ENCODE measurements around the gene WWOX.

WWOX gene

GRCh38 chr16:78323315-78323714 is 223.9 kb downstream of the WWOX start:
- Histone ChIP-seq H3K27me3 (ENCODE audit: control insufficient read depth, insufficient read depth, low read length) (no peaks in the 10 kb centered on the region), H3K4me1 (ENCODE audit: control insufficient read depth, insufficient read depth, low read length) (peaks cover 27% of the 10 kb centered on the region), H3K9me3 (ENCODE audit: control insufficient read depth, insufficient read depth, low read length) (no peaks in the 10 kb centered on the region), H3K9ac (ENCODE audit: low read depth, low read length) (no peak overlapping the region), H3K36me3 (ENCODE audit: control insufficient read depth, insufficient read depth, low read length) (no peaks in the 10 kb centered on the region), H3K4me3 (ENCODE audit: low read depth, low read length) (no peak overlapping the region)

- Histone ChIP-seq H3K27me3 (ENCODE audit: control insufficient read depth, insufficient read depth, low read length) (no peaks in the 10 kb centered on the region), H3K4me1 (ENCODE audit: control insufficient read depth, insufficient read depth, low read length) (peaks cover 27% of the 10 kb centered on the region), H3K9ac (ENCODE audit: low read depth, low read length) (no peak overlapping the region), H3K4me3 (ENCODE audit: low read depth, low read length) (no peak overlapping the region), H3K36me3 (ENCODE audit: control insufficient read depth, insufficient read depth, low read length) (no peaks in the 10 kb centered on the region), H3K9me3 (ENCODE audit: control insufficient read depth, insufficient read depth, low read length) (no peaks in the 10 kb centered on the region)
Observed at GRCh38 chr16:78324649-78325285, 225.3 kb downstream of the WWOX start.

- peaks cover 27% of the 10 kb centered on the region for H3K4me1 ChIP-seq (ENCODE audit: control insufficient read depth, insufficient read depth, low read length)
- no peaks in the 10 kb centered on the region for H3K27me3 ChIP-seq (ENCODE audit: control insufficient read depth, insufficient read depth, low read length)
- no peak overlapping the region for H3K9ac ChIP-seq (ENCODE audit: low read depth, low read length)
- no peak overlapping the region for H3K4me3 ChIP-seq (ENCODE audit: low read depth, low read length)
- H3K36me3 ChIP-seq (ENCODE audit: control insufficient read depth, insufficient read depth, low read length) = no peaks in the 10 kb centered on the region
- no peaks in the 10 kb centered on the region for H3K9me3 ChIP-seq (ENCODE audit: control insufficient read depth, insufficient read depth, low read length)
Observed at GRCh38 chr16:78325468-78326352, 226.3 kb downstream of the WWOX start.

- Histone ChIP-seq H3K4me1 (ENCODE audit: control insufficient read depth, insufficient read depth, low read length) (peaks cover 22% of the 10 kb centered on the region), H3K9ac (ENCODE audit: low read depth, low read length) (no peak overlapping the region), H3K36me3 (ENCODE audit: control insufficient read depth, insufficient read depth, low read length) (no peaks in the 10 kb centered on the region), H3K27me3 (ENCODE audit: control insufficient read depth, insufficient read depth, low read length) (no peaks in the 10 kb centered on the region), H3K4me3 (ENCODE audit: low read depth, low read length) (no peak overlapping the region), H3K9me3 (ENCODE audit: control insufficient read depth, insufficient read depth, low read length) (no peaks in the 10 kb centered on the region)
Observed at GRCh38 chr16:78326731-78327130, 227.3 kb downstream of the WWOX start.

- H3K4me3 ChIP-seq (ENCODE audit: low read depth, low read length) = no peak overlapping the region
- H3K9ac ChIP-seq (ENCODE audit: low read depth, low read length) = no peak overlapping the region
- no peaks in the 10 kb centered on the region for H3K36me3 ChIP-seq (ENCODE audit: control insufficient read depth, insufficient read depth, low read length)
- H3K9me3 ChIP-seq (ENCODE audit: control insufficient read depth, insufficient read depth, low read length) = no peaks in the 10 kb centered on the region
- no peaks in the 10 kb centered on the region for H3K27me3 ChIP-seq (ENCODE audit: control insufficient read depth, insufficient read depth, low read length)
- H3K4me1 ChIP-seq (ENCODE audit: control insufficient read depth, insufficient read depth, low read length) = peaks cover 5% of the 10 kb centered on the region
Observed at GRCh38 chr16:78331731-78332130, 232.3 kb downstream of the WWOX start.

- Histone ChIP-seq H3K9ac (ENCODE audit: low read depth, low read length) (no peak overlapping the region), H3K9me3 (ENCODE audit: control insufficient read depth, insufficient read depth, low read length) (no peaks in the 10 kb centered on the region), H3K36me3 (ENCODE audit: control insufficient read depth, insufficient read depth, low read length) (no peaks in the 10 kb centered on the region), H3K4me1 (ENCODE audit: control insufficient read depth, insufficient read depth, low read length) (peaks cover 5% of the 10 kb centered on the region), H3K4me3 (ENCODE audit: low read depth, low read length) (no peak overlapping the region), H3K27me3 (ENCODE audit: control insufficient read depth, insufficient read depth, low read length) (no peaks in the 10 kb centered on the region)
Observed at GRCh38 chr16:78333808-78334207, 234.4 kb downstream of the WWOX start.

GRCh38 chr16:78340590-78340989 is 241.1 kb downstream of the WWOX start:
- H3K4me3 ChIP-seq (ENCODE audit: low read depth, low read length) = no peak overlapping the region
- H3K9me3 ChIP-seq (ENCODE audit: control insufficient read depth, insufficient read depth, low read length) = no peaks in the 10 kb centered on the region
- H3K27me3 ChIP-seq (ENCODE audit: control insufficient read depth, insufficient read depth, low read length) = no peaks in the 10 kb centered on the region
- no peaks in the 10 kb centered on the region for H3K4me1 ChIP-seq (ENCODE audit: control insufficient read depth, insufficient read depth, low read length)
- H3K36me3 ChIP-seq (ENCODE audit: control insufficient read depth, insufficient read depth, low read length) = no peaks in the 10 kb centered on the region
- H3K9ac ChIP-seq (ENCODE audit: low read depth, low read length) = no peak overlapping the region

- H3K4me1 ChIP-seq (ENCODE audit: control insufficient read depth, insufficient read depth, low read length) = no peaks in the 10 kb centered on the region
- H3K4me3 ChIP-seq (ENCODE audit: low read depth, low read length) = no peak overlapping the region
- H3K27me3 ChIP-seq (ENCODE audit: control insufficient read depth, insufficient read depth, low read length) = no peaks in the 10 kb centered on the region
- H3K9ac ChIP-seq (ENCODE audit: low read depth, low read length) = no peak overlapping the region
- no peaks in the 10 kb centered on the region for H3K36me3 ChIP-seq (ENCODE audit: control insufficient read depth, insufficient read depth, low read length)
- H3K9me3 ChIP-seq (ENCODE audit: control insufficient read depth, insufficient read depth, low read length) = no peaks in the 10 kb centered on the region
Observed at GRCh38 chr16:78348068-78348467, 248.6 kb downstream of the WWOX start.

- peaks cover 2% of the 10 kb centered on the region for H3K4me1 ChIP-seq (ENCODE audit: control insufficient read depth, insufficient read depth, low read length)
- H3K36me3 ChIP-seq (ENCODE audit: control insufficient read depth, insufficient read depth, low read length) = no peaks in the 10 kb centered on the region
- no peaks in the 10 kb centered on the region for H3K27me3 ChIP-seq (ENCODE audit: control insufficient read depth, insufficient read depth, low read length)
- no peak overlapping the region for H3K9ac ChIP-seq (ENCODE audit: low read depth, low read length)
- H3K9me3 ChIP-seq (ENCODE audit: control insufficient read depth, insufficient read depth, low read length) = no peaks in the 10 kb centered on the region
- no peak overlapping the region for H3K4me3 ChIP-seq (ENCODE audit: low read depth, low read length)
Observed at GRCh38 chr16:78348886-78349285, 249.4 kb downstream of the WWOX start.

- no peaks in the 10 kb centered on the region for H3K27me3 ChIP-seq (ENCODE audit: control insufficient read depth, insufficient read depth, low read length)
- no peak overlapping the region for H3K4me3 ChIP-seq (ENCODE audit: low read depth, low read length)
- no peak overlapping the region for H3K9ac ChIP-seq (ENCODE audit: low read depth, low read length)
- peaks cover 2% of the 10 kb centered on the region for H3K4me1 ChIP-seq (ENCODE audit: control insufficient read depth, insufficient read depth, low read length)
- H3K9me3 ChIP-seq (ENCODE audit: control insufficient read depth, insufficient read depth, low read length) = no peaks in the 10 kb centered on the region
- no peaks in the 10 kb centered on the region for H3K36me3 ChIP-seq (ENCODE audit: control insufficient read depth, insufficient read depth, low read length)
Observed at GRCh38 chr16:78352184-78352583, 252.7 kb downstream of the WWOX start.

GRCh38 chr16:78353640-78354275 is 254.3 kb downstream of the WWOX start:
- Histone ChIP-seq H3K4me3 (ENCODE audit: low read depth, low read length) (no peak overlapping the region), H3K9me3 (ENCODE audit: control insufficient read depth, insufficient read depth, low read length) (no peaks in the 10 kb centered on the region), H3K4me1 (ENCODE audit: control insufficient read depth, insufficient read depth, low read length) (peaks cover 2% of the 10 kb centered on the region), H3K27me3 (ENCODE audit: control insufficient read depth, insufficient read depth, low read length) (no peaks in the 10 kb centered on the region), H3K36me3 (ENCODE audit: control insufficient read depth, insufficient read depth, low read length) (no peaks in the 10 kb centered on the region), H3K9ac (ENCODE audit: low read depth, low read length) (no peak overlapping the region)
